Measurements from ENCODE around the gene SLC22A5. TPM values are rescaled to one million over a fixed set of nuclear protein-coding genes. Genes with fewer than 3 reads are reported as not detected.
"Not testable (repeated sequence)": the region's sequence is repeated elsewhere in the genome, so short reads cannot be mapped to it uniquely, and the experiment has no call there.

The SLC22A5 gene
- total RNA-seq, 2 donors from 2014 or later = 26.2 to 37.5 TPM

DNA sequence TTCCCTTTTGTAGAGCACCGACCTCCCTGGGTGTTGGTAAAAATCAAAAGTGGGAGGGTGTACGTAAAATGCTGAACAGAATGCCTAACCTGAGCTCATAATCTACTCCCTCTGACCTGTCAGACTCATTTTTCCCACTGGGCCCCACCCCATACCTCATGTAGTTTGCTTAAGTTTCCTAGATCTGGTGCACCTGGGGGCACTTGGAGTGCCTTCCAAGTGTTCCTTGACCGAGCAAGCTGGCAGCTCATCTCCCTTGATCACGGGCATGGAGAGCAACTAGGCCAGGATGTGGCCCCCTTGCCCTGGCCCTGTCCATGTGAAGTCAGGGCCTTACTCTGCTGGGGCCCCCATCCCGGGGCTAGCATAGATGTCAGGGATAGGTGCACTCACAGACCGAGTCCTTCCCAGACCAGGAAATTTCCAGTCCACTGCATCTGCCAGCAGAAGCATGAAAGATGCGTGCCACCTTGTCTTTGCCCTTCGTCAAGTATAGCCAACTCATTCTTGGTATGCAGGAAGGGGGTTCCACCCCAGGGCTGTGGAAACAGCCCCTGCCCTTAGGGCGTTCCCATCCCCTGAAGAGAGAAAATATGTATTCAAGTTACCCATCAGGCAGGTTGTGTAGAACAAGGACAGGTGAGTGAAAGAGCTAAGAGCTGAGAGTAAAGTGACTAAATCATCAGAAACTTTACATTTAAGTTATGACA lies 41.9 kb downstream of the SLC22A5 start:
- Histone ChIP-seq H3K4me1 (replicated peaks) (peaks cover 13% of the 10 kb centered on the region), H3K27ac (peak overlapping the region; percentile 98 to 99), H3K9me3 (no peaks in the 10 kb centered on the region), H3K27me3 (replicated peaks; ENCODE audit: insufficient read depth) (no peaks in the 10 kb centered on the region), H3K36me3 (no peaks in the 10 kb centered on the region), H3K4me3 (peak overlapping the region; percentile 83 to 85)
- TF ChIP-seq CTCF (IDR thresholded peaks at IDR 0.05) (no peak), POLR2AphosphoS5 (IDR thresholded peaks at IDR 0.05) (no peak), POLR2A (IDR thresholded peaks at IDR 0.05) (no peak)
- 9% methylated on average over 9 of the region's 9 CpGs for WGBS
- intact Hi-C loops (cut with DNase I) = no loop called here
- peak; percentile 41 for DNase-seq (ENCODE audit: low spot score)

GRCh38 chr5:132413567-132413966 lies 44.1 kb downstream of the SLC22A5 start:
- TF ChIP-seq POLR2A (IDR thresholded peaks at IDR 0.05) (no peak), CTCF (IDR thresholded peaks at IDR 0.05) (no peak)
- H3K4me3 ChIP-seq = no peak overlapping the region
- no peaks in the 10 kb centered on the region for H3K27me3 ChIP-seq (replicated peaks; ENCODE audit: insufficient read depth)
- intact Hi-C loops (cut with DNase I) = no loop called here
- peak overlapping the region in 1 of 2 donors; percentile 98 for H3K27ac ChIP-seq
- no peaks in the 10 kb centered on the region for H3K36me3 ChIP-seq
- H3K4me1 ChIP-seq (replicated peaks) = peaks cover 13% of the 10 kb centered on the region
- DNase-seq (ENCODE audit: low spot score) = no peak
- no peaks in the 10 kb centered on the region for H3K9me3 ChIP-seq

DNA sequence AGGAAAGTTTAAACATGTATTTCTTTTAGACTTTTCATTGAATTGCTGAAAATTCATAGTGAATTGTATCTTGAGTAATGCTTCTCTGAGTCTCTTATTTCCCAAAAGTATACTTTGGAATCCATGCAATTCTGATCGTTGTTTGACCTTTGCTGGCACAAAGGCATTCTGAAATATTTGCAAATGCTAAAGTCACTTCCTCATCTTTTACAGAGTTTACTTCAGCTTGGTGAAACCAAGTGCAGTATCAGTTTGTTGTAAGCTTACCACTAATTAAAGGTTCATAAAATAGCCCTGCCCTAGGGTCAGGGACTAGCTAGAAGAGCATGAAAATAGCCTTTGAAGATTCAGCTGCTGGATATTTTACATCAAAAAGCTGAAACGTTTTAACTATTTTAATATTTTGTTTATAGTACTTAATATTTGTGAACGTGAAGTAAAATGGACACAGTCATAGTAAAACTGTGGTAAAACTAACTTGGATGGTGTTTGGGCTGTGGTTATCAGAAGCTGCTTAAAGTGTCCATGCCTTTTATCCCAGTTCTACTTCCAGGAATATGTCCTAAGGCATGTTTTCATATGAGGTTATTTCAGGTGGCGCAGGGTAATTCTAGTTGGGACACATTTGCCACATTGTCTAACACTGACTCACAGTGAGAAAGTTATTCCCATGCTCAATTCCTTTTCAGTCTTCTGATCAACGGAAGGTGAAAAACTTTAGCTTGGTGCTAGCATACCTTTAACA lies 45.3 kb downstream of the SLC22A5 start:
- Histone ChIP-seq H3K27me3 (replicated peaks; ENCODE audit: insufficient read depth) (no peaks in the 10 kb centered on the region), H3K36me3 (no peaks in the 10 kb centered on the region), H3K4me1 (replicated peaks) (peaks cover 18% of the 10 kb centered on the region), H3K27ac (peak overlapping the region; percentile 63 to 98), H3K4me3 (no peak overlapping the region), H3K9me3 (no peaks in the 10 kb centered on the region)
- DNase-seq (ENCODE audit: low spot score) = peak; percentile 58
- TF ChIP-seq POLR2A (IDR thresholded peaks at IDR 0.05) = no peak
- TF ChIP-seq CTCF (IDR thresholded peaks at IDR 0.05) = peak in 2 of 4 experiments; percentile 16 to 35
- peak; percentile 85 for TF ChIP-seq POLR2AphosphoS5 (IDR thresholded peaks at IDR 0.05)
- intact Hi-C loops (cut with DNase I) = no loop called here
- 15% methylated on average over 5 of the region's 5 CpGs for WGBS

- DNase-seq (ENCODE audit: low spot score); H3K36me3 ChIP-seq; H3K27me3 ChIP-seq (replicated peaks; ENCODE audit: insufficient read depth); H3K9me3 ChIP-seq; H3K4me3 ChIP-seq; intact Hi-C loops (cut with DNase I): not testable (repeated sequence)
- WGBS = 94% methylated on average over 7 of the region's 7 CpGs
- H3K4me1 ChIP-seq (replicated peaks) = peaks cover 18% of the 10 kb centered on the region
- H3K27ac ChIP-seq = peak overlapping the region; percentile 63 to 98
Observed at GRCh38 chr5:132415516-132415915, 46.0 kb downstream of the SLC22A5 start.

DNA sequence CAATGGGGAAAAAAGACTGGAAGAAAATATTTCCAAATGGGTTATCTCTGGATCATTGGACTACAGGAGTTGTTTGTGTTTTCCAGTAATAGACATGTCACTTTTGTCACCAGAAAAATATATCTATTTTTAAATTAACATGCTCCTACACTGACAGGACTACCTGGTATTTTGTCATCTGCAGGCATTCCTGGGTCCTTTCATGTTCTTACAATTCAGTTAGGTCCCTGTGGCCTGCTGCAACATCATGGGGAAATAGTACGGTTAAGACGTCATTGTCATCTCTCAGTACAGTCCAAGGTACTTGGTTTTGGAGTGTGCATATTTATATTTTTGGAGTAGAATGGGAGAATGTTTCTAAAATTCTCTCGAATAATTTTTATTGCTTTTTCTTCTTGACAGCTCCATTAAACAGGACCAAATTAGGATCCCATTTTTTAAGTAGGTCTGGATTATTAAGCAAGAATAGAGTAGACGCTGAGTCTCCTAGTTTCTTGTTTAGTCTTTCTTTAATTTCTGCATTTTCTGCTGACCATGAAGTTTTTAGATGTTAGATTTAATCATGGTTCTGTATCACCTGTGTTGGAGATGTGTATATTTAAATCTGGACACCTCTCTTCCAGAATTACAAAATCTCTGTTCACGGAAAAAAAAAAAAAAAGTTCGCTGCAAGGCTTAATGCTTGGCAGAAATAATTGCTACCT lies 46.9 kb downstream of the SLC22A5 start:
- peaks cover 18% of the 10 kb centered on the region for H3K4me1 ChIP-seq (replicated peaks)
- no peaks in the 10 kb centered on the region for H3K36me3 ChIP-seq
- intact Hi-C loops (cut with DNase I) = no loop called here
- H3K27ac ChIP-seq = peak overlapping the region in 1 of 2 donors; percentile 17
- DNase-seq (ENCODE audit: low spot score) = no peak
- no peaks in the 10 kb centered on the region for H3K27me3 ChIP-seq (replicated peaks; ENCODE audit: insufficient read depth)
- 60% methylated on average over 6 of the region's 6 CpGs for WGBS
- H3K9me3 ChIP-seq = no peaks in the 10 kb centered on the region
- H3K4me3 ChIP-seq = no peak overlapping the region
- TF ChIP-seq CTCF (IDR thresholded peaks at IDR 0.05) (no peak), POLR2A (IDR thresholded peaks at IDR 0.05) (no peak), POLR2AphosphoS5 (IDR thresholded peaks at IDR 0.05) (no peak)

All from prostate gland (tissue), 2 donors.